Vagina (tissue), 2 donors: ENCODE measurements around the gene AP4M1.

ENCODE experiments used
- POLR2A ChIP-seq, 2 donors: fragments of 450-650 bp; IDR thresholded peaks; one replicate each; pipeline ENCODE4 v1.6.1; 2017; ENCODE audit warnings: antibody characterized with exemption in 2 of 2, mild to moderate bottlenecking in 2 of 2, moderate library complexity in 2 of 2
- TF ChIP-seq, protein P1 (sequence below), 3 experiments: fragments of 450-650 bp in 2 of 3; fragments of 200-600 bp in 1 of 3; sonication (generic) in 1 of 3; IDR thresholded peaks; one replicate each; pipeline ENCODE4 v1.5.1; 2017 to 2019; ENCODE audit warnings: antibody characterized with exemption in 3 of 3, mild to moderate bottlenecking in 2 of 3, moderate library complexity in 2 of 3

DNA sequence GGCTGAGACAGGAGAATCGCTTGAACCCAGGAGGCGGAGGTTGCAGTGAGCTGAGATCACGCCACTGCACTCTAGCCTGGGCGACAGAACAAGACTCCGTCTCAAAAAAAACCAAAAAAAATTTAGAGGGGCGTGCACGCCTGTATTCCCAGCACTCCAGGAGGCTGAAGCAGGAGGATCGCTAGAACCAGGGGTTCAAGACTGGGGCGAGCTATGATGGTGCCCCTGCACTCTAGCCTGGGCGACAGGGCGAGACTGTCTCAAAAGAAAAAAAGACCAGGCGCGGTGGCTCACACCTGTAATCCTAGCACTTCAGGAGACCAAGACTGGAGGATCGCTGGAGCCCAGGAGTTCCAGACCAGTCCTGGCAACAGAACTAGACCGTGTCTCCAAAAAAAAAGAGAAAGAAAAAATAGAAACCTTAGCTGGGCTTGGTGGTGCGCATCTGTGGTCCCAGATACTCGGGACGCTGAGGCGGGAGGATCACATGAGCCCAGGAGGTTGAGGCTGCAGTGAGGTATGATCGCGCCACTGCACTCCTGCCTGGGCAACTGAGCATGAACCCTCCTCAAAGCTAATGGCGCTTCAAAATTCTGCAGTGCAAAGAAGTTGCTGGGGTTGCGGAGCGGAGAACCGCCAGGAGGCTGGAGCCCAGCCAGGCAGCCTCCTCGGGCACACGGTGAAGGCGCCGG, 24.9 kb downstream of the AP4M1 start:
- TF ChIP-seq, protein P1, sequence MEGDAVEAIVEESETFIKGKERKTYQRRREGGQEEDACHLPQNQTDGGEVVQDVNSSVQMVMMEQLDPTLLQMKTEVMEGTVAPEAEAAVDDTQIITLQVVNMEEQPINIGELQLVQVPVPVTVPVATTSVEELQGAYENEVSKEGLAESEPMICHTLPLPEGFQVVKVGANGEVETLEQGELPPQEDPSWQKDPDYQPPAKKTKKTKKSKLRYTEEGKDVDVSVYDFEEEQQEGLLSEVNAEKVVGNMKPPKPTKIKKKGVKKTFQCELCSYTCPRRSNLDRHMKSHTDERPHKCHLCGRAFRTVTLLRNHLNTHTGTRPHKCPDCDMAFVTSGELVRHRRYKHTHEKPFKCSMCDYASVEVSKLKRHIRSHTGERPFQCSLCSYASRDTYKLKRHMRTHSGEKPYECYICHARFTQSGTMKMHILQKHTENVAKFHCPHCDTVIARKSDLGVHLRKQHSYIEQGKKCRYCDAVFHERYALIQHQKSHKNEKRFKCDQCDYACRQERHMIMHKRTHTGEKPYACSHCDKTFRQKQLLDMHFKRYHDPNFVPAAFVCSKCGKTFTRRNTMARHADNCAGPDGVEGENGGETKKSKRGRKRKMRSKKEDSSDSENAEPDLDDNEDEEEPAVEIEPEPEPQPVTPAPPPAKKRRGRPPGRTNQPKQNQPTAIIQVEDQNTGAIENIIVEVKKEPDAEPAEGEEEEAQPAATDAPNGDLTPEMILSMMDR (IDR thresholded peaks at IDR 0.05), result no peak
- no peak for TF ChIP-seq POLR2A (IDR thresholded peaks at IDR 0.05)
